ENCODE data around the gene MRPL54.

DNA sequence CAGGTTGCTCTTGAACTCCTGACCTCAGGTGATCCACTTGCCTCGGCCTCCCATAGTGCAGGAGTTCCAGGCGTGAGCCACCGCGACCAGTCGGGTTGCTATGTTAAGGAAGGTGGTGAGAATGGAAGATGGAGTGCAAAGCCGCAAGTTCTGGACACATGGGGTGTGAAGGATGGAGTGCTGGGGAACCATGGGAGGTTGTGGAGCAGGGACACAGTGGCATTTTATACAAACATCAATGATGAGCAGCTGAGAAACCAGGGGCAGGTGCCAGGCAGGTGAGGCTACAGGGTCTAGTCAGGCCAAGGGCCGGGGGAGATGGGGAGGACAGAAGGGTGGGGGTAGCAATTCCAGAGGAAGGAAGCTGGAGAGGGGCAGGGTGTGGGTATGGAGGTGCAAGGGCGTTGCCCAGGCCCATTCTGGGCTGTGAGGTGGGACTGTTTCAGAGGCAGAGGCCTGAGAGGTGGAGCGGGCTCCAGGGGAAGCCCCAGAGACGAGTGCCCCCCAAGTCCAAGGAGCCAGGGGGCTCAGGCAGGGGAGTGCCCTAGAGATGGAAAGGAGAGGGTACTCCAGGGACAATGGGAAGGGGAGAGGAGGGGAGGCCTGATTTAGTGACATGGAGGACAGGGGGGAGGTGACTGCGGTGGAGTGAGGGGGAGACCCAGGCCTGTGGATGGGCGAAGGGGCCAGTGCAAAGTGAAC lies 11.5 kb downstream of the MRPL54 start:
- TF ChIP-seq, protein P1, sequence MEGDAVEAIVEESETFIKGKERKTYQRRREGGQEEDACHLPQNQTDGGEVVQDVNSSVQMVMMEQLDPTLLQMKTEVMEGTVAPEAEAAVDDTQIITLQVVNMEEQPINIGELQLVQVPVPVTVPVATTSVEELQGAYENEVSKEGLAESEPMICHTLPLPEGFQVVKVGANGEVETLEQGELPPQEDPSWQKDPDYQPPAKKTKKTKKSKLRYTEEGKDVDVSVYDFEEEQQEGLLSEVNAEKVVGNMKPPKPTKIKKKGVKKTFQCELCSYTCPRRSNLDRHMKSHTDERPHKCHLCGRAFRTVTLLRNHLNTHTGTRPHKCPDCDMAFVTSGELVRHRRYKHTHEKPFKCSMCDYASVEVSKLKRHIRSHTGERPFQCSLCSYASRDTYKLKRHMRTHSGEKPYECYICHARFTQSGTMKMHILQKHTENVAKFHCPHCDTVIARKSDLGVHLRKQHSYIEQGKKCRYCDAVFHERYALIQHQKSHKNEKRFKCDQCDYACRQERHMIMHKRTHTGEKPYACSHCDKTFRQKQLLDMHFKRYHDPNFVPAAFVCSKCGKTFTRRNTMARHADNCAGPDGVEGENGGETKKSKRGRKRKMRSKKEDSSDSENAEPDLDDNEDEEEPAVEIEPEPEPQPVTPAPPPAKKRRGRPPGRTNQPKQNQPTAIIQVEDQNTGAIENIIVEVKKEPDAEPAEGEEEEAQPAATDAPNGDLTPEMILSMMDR (IDR thresholded peaks at IDR 0.05) = no peak
- TF ChIP-seq POLR2AphosphoS5 (IDR thresholded peaks at IDR 0.05) = no peak
- no peak for TF ChIP-seq EP300 (IDR thresholded peaks at IDR 0.05)
